ENCODE measurements around the gene HOGA1.

The HOGA1 gene

GRCh38 chr10:97538411-97538810 is 45.8 kb upstream of the HOGA1 start:
- H3K4me3 ChIP-seq (replicated peaks; ENCODE audit: insufficient read depth, low read length): no peak overlapping the region
- no peak overlapping the region for H3K27ac ChIP-seq (replicated peaks)
- TF ChIP-seq CTCF (IDR thresholded peaks at IDR 0.05; ENCODE audit: insufficient read depth, low read length): no peak
- no peak for TF ChIP-seq GABPA (IDR thresholded peaks at IDR 0.05; ENCODE audit: low read depth)
- no peak for TF ChIP-seq SPI1 (IDR thresholded peaks at IDR 0.05; ENCODE audit: borderline replicate concordance, low read depth)
- no peak for TF ChIP-seq POLR2AphosphoS5 (IDR thresholded peaks at IDR 0.05; ENCODE audit: low read depth)
- TF ChIP-seq, protein P1, sequence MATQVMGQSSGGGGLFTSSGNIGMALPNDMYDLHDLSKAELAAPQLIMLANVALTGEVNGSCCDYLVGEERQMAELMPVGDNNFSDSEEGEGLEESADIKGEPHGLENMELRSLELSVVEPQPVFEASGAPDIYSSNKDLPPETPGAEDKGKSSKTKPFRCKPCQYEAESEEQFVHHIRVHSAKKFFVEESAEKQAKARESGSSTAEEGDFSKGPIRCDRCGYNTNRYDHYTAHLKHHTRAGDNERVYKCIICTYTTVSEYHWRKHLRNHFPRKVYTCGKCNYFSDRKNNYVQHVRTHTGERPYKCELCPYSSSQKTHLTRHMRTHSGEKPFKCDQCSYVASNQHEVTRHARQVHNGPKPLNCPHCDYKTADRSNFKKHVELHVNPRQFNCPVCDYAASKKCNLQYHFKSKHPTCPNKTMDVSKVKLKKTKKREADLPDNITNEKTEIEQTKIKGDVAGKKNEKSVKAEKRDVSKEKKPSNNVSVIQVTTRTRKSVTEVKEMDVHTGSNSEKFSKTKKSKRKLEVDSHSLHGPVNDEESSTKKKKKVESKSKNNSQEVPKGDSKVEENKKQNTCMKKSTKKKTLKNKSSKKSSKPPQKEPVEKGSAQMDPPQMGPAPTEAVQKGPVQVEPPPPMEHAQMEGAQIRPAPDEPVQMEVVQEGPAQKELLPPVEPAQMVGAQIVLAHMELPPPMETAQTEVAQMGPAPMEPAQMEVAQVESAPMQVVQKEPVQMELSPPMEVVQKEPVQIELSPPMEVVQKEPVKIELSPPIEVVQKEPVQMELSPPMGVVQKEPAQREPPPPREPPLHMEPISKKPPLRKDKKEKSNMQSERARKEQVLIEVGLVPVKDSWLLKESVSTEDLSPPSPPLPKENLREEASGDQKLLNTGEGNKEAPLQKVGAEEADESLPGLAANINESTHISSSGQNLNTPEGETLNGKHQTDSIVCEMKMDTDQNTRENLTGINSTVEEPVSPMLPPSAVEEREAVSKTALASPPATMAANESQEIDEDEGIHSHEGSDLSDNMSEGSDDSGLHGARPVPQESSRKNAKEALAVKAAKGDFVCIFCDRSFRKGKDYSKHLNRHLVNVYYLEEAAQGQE (IDR thresholded peaks at IDR 0.05; ENCODE audit: insufficient replicate concordance, low read depth): no peak
- H3K27me3 ChIP-seq (ENCODE audit: insufficient read depth, poor library complexity, severe bottlenecking): no peaks in the 10 kb centered on the region
- no peak for DNase-seq (ENCODE audit: low read depth in 1 of 2, low spot score in 1 of 2)

- no peaks in the 10 kb centered on the region for H3K27me3 ChIP-seq (ENCODE audit: insufficient read depth, poor library complexity, severe bottlenecking)
- no peak overlapping the region for H3K27ac ChIP-seq (replicated peaks)
- no peak overlapping the region for H3K4me3 ChIP-seq (replicated peaks; ENCODE audit: insufficient read depth, low read length)
- DNase-seq (ENCODE audit: low read depth in 1 of 2, low spot score in 1 of 2): no peak
- no peak for TF ChIP-seq POLR2AphosphoS5 (IDR thresholded peaks at IDR 0.05; ENCODE audit: low read depth)
- TF ChIP-seq GABPA (IDR thresholded peaks at IDR 0.05; ENCODE audit: low read depth): no peak
- no peak for TF ChIP-seq SPI1 (IDR thresholded peaks at IDR 0.05; ENCODE audit: borderline replicate concordance, low read depth)
- no peak for TF ChIP-seq CTCF (IDR thresholded peaks at IDR 0.05; ENCODE audit: insufficient read depth, low read length)
- TF ChIP-seq, protein P1 (IDR thresholded peaks at IDR 0.05; ENCODE audit: insufficient replicate concordance, low read depth): no peak
Observed at GRCh38 chr10:97538839-97539238, 45.4 kb upstream of the HOGA1 start.

GRCh38 chr10:97539523-97540200 is 44.5 kb upstream of the HOGA1 start:
- DNase-seq (ENCODE audit: low read depth in 1 of 2, low spot score in 1 of 2): no peak
- TF ChIP-seq GABPA (IDR thresholded peaks at IDR 0.05; ENCODE audit: low read depth) (no peak), SPI1 (IDR thresholded peaks at IDR 0.05; ENCODE audit: borderline replicate concordance, low read depth) (no peak), CTCF (IDR thresholded peaks at IDR 0.05; ENCODE audit: insufficient read depth, low read length) (no peak), POLR2AphosphoS5 (IDR thresholded peaks at IDR 0.05; ENCODE audit: low read depth) (no peak)
- TF ChIP-seq, protein P1 (IDR thresholded peaks at IDR 0.05; ENCODE audit: insufficient replicate concordance, low read depth): no peak
- Histone ChIP-seq H3K27ac (replicated peaks) (no peak overlapping the region), H3K4me3 (replicated peaks; ENCODE audit: insufficient read depth, low read length) (no peak overlapping the region), H3K27me3 (ENCODE audit: insufficient read depth, poor library complexity, severe bottlenecking) (no peaks in the 10 kb centered on the region)

Measured in HL-60 (cell line).